Liver (tissue), 9 donors: Measurements from ENCODE around the gene SLC7A14. TPM values are rescaled to one million over a fixed set of nuclear protein-coding genes. Genes with fewer than 3 reads are reported as not detected.

Source experiments
- DNase-seq: peaks from one replicate; pipeline ENCODE4 v3.0.0-alpha.2; 2017; ENCODE audit warnings: low spot score
- H3K27ac ChIP-seq, 2 donors: one replicate each; pipeline ENCODE4 v1.7.0; 2013; ENCODE audit warnings: inconsistent platforms in 2 of 2, low read length in 2 of 2, control low read depth in 1 of 2, low read depth in 1 of 2, mild to moderate bottlenecking in 1 of 2
- H3K27me3 ChIP-seq, 4 donors: one replicate each; pipeline versions ENCODE4 v1.6.1 to v1.7.0; 2013; ENCODE audit warnings: low read length in 3 of 4, inconsistent platforms in 1 of 4, mild to moderate bottlenecking in 1 of 4, moderate library complexity in 1 of 4; ENCODE audit not compliant: control insufficient read depth in 4 of 4, insufficient read depth in 4 of 4
- H3K36me3 ChIP-seq, 4 donors: one replicate each; pipeline versions ENCODE4 v1.6.1 to v1.7.0; 2013; ENCODE audit warnings: low read length in 3 of 4, mild to moderate bottlenecking in 3 of 4, low read depth in 1 of 4, moderate library complexity in 1 of 4; ENCODE audit not compliant: control insufficient read depth in 4 of 4, insufficient read depth in 3 of 4
- H3K4me1 ChIP-seq, 4 donors: one replicate each; pipeline versions ENCODE4 v1.6.1 to v1.7.0; 2013; ENCODE audit warnings: low read length in 3 of 4, mild to moderate bottlenecking in 3 of 4, moderate library complexity in 1 of 4; ENCODE audit not compliant: control insufficient read depth in 4 of 4, insufficient read depth in 4 of 4
- H3K4me3 ChIP-seq, 3 donors: one replicate each; pipeline versions ENCODE4 v1.6.1 to v1.7.0; 2013; ENCODE audit warnings: low read length in 3 of 3, control low read depth in 1 of 3, low read depth in 1 of 3, mild to moderate bottlenecking in 1 of 3
- H3K9ac ChIP-seq, 2 donors: one replicate each; pipeline ENCODE4 v1.7.0; 2013; ENCODE audit warnings: low read length in 2 of 2, mild to moderate bottlenecking in 2 of 2, moderate library complexity in 2 of 2, control low read depth in 1 of 2, low read depth in 1 of 2
- H3K9me3 ChIP-seq, 4 donors: one replicate each; pipeline versions ENCODE4 v1.6.1 to v1.7.0; 2013; ENCODE audit warnings: low read length in 3 of 4; ENCODE audit not compliant: control insufficient read depth in 4 of 4
- EGR1 ChIP-seq, 2 donors: IDR thresholded peaks; 2 replicates each; pipeline ENCODE4 v1.6.1; 2016 to 2018; ENCODE audit warnings: antibody characterized with exemption in 2 of 2, low read depth in 2 of 2
- FOXA2 ChIP-seq: IDR thresholded peaks from 2 replicates; pipeline ENCODE4 v1.6.1; 2016; ENCODE audit warnings: antibody characterized with exemption
- GABPA ChIP-seq, 2 donors: IDR thresholded peaks in 1 of 2; conservative IDR thresholded peaks in 1 of 2; 2 replicates each; pipeline ENCODE4 v1.6.1; 2016; ENCODE audit warnings: antibody characterized with exemption in 2 of 2, mild to moderate bottlenecking in 1 of 2, moderate library complexity in 1 of 2
- HNF4A ChIP-seq, 2 donors: conservative IDR thresholded peaks; 2 replicates each; pipeline ENCODE4 v1.6.1; 2016; ENCODE audit warnings: antibody characterized with exemption in 2 of 2, mild to moderate bottlenecking in 2 of 2
- HNF4G ChIP-seq: IDR thresholded peaks from 2 replicates; pipeline ENCODE4 v1.6.1; 2016; ENCODE audit warnings: antibody characterized with exemption
- JUND ChIP-seq, 2 donors: IDR thresholded peaks; 2 replicates each; pipeline ENCODE4 v1.6.1; 2016; ENCODE audit warnings: antibody characterized with exemption in 2 of 2
- NR2F2 ChIP-seq: IDR thresholded peaks from 2 replicates; pipeline ENCODE4 v1.6.1; 2016; ENCODE audit warnings: antibody characterized with exemption
- RAD21 ChIP-seq, 2 donors: IDR thresholded peaks; 2 replicates each; pipeline ENCODE4 v1.6.1; 2016; ENCODE audit warnings: antibody characterized with exemption in 2 of 2, mild to moderate bottlenecking in 2 of 2
- RXRA ChIP-seq, 2 donors: IDR thresholded peaks; 2 replicates each; pipeline ENCODE4 v1.6.1; 2017 to 2018; ENCODE audit warnings: antibody characterized with exemption in 2 of 2, mild to moderate bottlenecking in 1 of 2
- SP1 ChIP-seq: IDR thresholded peaks from 2 replicates; pipeline ENCODE4 v1.6.1; 2018; ENCODE audit warnings: antibody characterized with exemption, mild to moderate bottlenecking
- TAF1 ChIP-seq: conservative IDR thresholded peaks from 2 replicates; pipeline ENCODE4 v1.6.1; 2016; ENCODE audit warnings: antibody characterized with exemption, mild to moderate bottlenecking
- YY1 ChIP-seq: IDR thresholded peaks from 2 replicates; pipeline ENCODE4 v1.6.1; 2016; ENCODE audit warnings: antibody characterized with exemption, mild to moderate bottlenecking
- WGBS: extraction: QIAGEN DNeasy Blood & Tissue Kit; methylation state at CpG from one replicate; pipeline ENCODE4 v1.1.7; 2013; 5-methylcytosine and 5-hydroxymethylcytosine counted together
- polyA plus RNA-seq, 2 donors: library from polyadenylated mRNA; stranded (reverse) in 1 of 2; unstranded in 1 of 2; fragments of 200-250 nt in 1 of 2; fragments of >200 nt in 1 of 2; fragmentation: Nextera tagmentation in 1 of 2; extraction: Ambion mirVana in 1 of 2; gene quantifications; one replicate each; pipeline versions ENCODE4 v1.2.1 to v1.2.3, GENCODE V29; 2013 to 2015
- total RNA-seq, 2 donors: library from RNA; depleted of rRNA; stranded (reverse); fragments of >200 nt; gene quantifications; one replicate each; pipeline ENCODE4 v1.2.3, GENCODE V29; 2014
- TF ChIP-seq, protein P1 (sequence below): IDR thresholded peaks from 2 replicates; pipeline ENCODE4 v1.6.1; 2016; ENCODE audit warnings: antibody characterized with exemption
- TF ChIP-seq, protein P2 (sequence below): IDR thresholded peaks from 2 replicates; pipeline ENCODE4 v1.6.1; 2016; ENCODE audit warnings: antibody characterized with exemption, mild to moderate bottlenecking
- TF ChIP-seq, protein P3 (sequence below): IDR thresholded peaks from 2 replicates; pipeline ENCODE4 v1.6.1; 2016; ENCODE audit warnings: antibody characterized with exemption
- TF ChIP-seq, protein P4 (sequence below): fragments of 150-350 bp; IDR thresholded peaks from 2 replicates; pipeline ENCODE4 v1.5.1; 2017; ENCODE audit warnings: improper control_type of control experiment, low read depth, low read length; ENCODE audit not compliant: missing input control
- TF ChIP-seq, protein P5 (sequence below): IDR thresholded peaks from 2 replicates; pipeline ENCODE4 v1.6.1; 2016; ENCODE audit warnings: antibody characterized with exemption
- donor health status: healthy.
- donor health status: healthy.
- donor health status: healthy.
- donor health status: healthy.
- donor health status: healthy.

Gene SLC7A14
- total and polyA plus RNA-seq, 4 donors = under 0.01 to 0.01 (median under 0.01) TPM; not detected in 1

DNA sequence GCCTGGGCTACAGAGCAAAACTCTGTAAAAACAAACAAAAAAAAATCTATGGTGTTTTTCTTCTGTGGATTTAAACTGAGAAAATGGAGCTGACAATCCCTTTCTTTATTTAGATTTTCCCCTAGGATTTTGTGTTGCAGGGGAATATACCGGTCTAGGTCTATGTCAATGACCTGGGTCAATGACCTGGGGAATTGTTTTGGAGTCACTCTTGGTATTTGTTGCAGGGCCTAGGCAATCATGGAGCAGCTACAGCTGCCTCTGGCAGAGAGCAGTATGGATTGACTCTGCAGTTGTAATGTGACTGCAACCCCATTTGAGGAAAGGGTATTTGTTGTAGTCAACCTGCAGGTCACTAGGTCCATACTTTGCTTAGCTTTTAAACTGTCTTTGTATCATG, 37.6 kb upstream of the SLC7A14 start:
- Histone ChIP-seq H3K4me3 (no peak overlapping the region), H3K36me3 (no peaks in the 10 kb centered on the region), H3K27ac (no peak overlapping the region), H3K4me1 (peaks cover 0 to 10% (median 8%) of the 10 kb centered on the region in 4 donors), H3K9ac (no peak overlapping the region), H3K27me3 (no peaks in the 10 kb centered on the region), H3K9me3 (no peaks in the 10 kb centered on the region)
- 25% methylated on average over 1 of the region's 1 CpG for whole genome bisulfite sequencing
- TF ChIP-seq EGR1 (IDR thresholded peaks at IDR 0.05; ENCODE audit: low read depth in 2 of 2) (no peak), HNF4A (conservative IDR thresholded peaks at IDR 0.05) (peak; percentile 21 to 30), YY1 (peak; percentile 21), RAD21 (IDR thresholded peaks at IDR 0.05) (no peak), SP1 (no peak), GABPA (IDR thresholded peaks at IDR 0.05 in 1 of 2, conservative IDR thresholded peaks at IDR 0.05 in 1 of 2) (no peak), RXRA (IDR thresholded peaks at IDR 0.05) (peak; percentile 92)
- DNase-seq = no peak

DNA sequence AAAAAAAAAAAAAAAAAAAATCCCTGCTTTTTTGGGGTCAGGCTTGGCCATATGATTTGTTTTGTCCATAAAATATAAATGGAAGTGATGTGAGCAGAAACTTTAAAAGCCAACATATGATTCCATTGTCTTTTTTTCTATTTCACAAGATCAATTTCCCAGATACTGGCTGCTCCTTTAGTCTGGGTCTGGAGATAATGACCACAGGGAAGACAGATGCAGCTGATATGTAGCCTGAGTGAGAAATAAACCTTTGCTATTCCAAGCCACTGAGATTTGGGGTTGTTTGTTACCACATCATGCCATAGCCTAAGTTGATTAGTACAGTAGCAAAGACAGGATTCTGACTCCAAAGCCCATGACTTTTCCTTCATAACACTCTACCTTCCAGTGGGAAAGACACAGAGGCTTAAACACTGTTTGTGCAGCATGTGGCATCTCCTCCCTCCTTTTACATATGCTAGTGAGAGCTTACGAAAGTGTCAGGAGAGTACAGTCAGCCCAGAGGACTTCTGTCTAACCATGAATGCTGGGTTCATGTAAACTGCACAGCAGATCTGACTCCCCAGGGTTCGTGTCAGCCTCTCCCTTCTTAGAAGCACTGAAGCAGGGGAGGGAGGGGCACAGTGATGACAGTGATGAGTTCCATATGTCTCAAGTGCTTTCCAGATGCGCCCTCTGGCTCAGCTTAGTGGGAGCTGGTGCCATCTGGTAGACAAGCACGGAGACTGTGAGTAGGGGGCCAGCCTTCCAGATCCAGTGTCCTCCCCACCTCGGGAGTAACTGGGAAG, 36.7 kb upstream of the SLC7A14 start:
- no peak for TF ChIP-seq YY1
- TF ChIP-seq JUND (IDR thresholded peaks at IDR 0.05) = no peak
- TF ChIP-seq HNF4G = no peak
- no peak for TF ChIP-seq NR2F2
- TF ChIP-seq TAF1 = no peak
- TF ChIP-seq HNF4A (conservative IDR thresholded peaks at IDR 0.05) = no peak
- TF ChIP-seq, protein P1, sequence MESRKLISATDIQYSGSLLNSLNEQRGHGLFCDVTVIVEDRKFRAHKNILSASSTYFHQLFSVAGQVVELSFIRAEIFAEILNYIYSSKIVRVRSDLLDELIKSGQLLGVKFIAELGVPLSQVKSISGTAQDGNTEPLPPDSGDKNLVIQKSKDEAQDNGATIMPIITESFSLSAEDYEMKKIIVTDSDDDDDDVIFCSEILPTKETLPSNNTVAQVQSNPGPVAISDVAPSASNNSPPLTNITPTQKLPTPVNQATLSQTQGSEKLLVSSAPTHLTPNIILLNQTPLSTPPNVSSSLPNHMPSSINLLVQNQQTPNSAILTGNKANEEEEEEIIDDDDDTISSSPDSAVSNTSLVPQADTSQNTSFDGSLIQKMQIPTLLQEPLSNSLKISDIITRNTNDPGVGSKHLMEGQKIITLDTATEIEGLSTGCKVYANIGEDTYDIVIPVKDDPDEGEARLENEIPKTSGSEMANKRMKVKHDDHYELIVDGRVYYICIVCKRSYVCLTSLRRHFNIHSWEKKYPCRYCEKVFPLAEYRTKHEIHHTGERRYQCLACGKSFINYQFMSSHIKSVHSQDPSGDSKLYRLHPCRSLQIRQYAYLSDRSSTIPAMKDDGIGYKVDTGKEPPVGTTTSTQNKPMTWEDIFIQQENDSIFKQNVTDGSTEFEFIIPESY = no peak
- TF ChIP-seq, protein P2, sequence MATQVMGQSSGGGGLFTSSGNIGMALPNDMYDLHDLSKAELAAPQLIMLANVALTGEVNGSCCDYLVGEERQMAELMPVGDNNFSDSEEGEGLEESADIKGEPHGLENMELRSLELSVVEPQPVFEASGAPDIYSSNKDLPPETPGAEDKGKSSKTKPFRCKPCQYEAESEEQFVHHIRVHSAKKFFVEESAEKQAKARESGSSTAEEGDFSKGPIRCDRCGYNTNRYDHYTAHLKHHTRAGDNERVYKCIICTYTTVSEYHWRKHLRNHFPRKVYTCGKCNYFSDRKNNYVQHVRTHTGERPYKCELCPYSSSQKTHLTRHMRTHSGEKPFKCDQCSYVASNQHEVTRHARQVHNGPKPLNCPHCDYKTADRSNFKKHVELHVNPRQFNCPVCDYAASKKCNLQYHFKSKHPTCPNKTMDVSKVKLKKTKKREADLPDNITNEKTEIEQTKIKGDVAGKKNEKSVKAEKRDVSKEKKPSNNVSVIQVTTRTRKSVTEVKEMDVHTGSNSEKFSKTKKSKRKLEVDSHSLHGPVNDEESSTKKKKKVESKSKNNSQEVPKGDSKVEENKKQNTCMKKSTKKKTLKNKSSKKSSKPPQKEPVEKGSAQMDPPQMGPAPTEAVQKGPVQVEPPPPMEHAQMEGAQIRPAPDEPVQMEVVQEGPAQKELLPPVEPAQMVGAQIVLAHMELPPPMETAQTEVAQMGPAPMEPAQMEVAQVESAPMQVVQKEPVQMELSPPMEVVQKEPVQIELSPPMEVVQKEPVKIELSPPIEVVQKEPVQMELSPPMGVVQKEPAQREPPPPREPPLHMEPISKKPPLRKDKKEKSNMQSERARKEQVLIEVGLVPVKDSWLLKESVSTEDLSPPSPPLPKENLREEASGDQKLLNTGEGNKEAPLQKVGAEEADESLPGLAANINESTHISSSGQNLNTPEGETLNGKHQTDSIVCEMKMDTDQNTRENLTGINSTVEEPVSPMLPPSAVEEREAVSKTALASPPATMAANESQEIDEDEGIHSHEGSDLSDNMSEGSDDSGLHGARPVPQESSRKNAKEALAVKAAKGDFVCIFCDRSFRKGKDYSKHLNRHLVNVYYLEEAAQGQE = no peak
- TF ChIP-seq, protein P3, sequence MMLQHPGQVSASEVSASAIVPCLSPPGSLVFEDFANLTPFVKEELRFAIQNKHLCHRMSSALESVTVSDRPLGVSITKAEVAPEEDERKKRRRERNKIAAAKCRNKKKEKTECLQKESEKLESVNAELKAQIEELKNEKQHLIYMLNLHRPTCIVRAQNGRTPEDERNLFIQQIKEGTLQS = no peak
- TF ChIP-seq, protein P4, sequence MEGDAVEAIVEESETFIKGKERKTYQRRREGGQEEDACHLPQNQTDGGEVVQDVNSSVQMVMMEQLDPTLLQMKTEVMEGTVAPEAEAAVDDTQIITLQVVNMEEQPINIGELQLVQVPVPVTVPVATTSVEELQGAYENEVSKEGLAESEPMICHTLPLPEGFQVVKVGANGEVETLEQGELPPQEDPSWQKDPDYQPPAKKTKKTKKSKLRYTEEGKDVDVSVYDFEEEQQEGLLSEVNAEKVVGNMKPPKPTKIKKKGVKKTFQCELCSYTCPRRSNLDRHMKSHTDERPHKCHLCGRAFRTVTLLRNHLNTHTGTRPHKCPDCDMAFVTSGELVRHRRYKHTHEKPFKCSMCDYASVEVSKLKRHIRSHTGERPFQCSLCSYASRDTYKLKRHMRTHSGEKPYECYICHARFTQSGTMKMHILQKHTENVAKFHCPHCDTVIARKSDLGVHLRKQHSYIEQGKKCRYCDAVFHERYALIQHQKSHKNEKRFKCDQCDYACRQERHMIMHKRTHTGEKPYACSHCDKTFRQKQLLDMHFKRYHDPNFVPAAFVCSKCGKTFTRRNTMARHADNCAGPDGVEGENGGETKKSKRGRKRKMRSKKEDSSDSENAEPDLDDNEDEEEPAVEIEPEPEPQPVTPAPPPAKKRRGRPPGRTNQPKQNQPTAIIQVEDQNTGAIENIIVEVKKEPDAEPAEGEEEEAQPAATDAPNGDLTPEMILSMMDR = no peak
- TF ChIP-seq RXRA (IDR thresholded peaks at IDR 0.05) = no peak
- TF ChIP-seq FOXA2 = no peak
- TF ChIP-seq SP1 = no peak
- TF ChIP-seq EGR1 (IDR thresholded peaks at IDR 0.05; ENCODE audit: low read depth in 2 of 2) = no peak
- TF ChIP-seq, protein P5, sequence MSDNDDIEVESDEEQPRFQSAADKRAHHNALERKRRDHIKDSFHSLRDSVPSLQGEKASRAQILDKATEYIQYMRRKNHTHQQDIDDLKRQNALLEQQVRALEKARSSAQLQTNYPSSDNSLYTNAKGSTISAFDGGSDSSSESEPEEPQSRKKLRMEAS = no peak
- H3K9me3 ChIP-seq = no peaks in the 10 kb centered on the region
- H3K9ac ChIP-seq = no peak overlapping the region
- no peaks in the 10 kb centered on the region for H3K36me3 ChIP-seq
- no peak overlapping the region for H3K4me3 ChIP-seq
- H3K27me3 ChIP-seq = no peaks in the 10 kb centered on the region
- H3K4me1 ChIP-seq = peaks cover 0 to 10% (median 8%) of the 10 kb centered on the region in 4 donors
- H3K27ac ChIP-seq = no peak overlapping the region
- DNase-seq = no peak
- 70% methylated on average over 5 of the region's 5 CpGs for WGBS
